ENCODE results near the gene VAV2.

GRCh38 chr9:133995012-133995896 lies 3.1 kb upstream of the VAV2 start:
- TF ChIP-seq CTCF (IDR thresholded peaks at IDR 0.05) (no peak), POLR2A (IDR thresholded peaks at IDR 0.05) (no peak), EP300 (IDR thresholded peaks at IDR 0.05) (no peak)

Data from tibial nerve (tissue), 4 donors.